Ectodermal cell (in vitro differentiated cells): ENCODE measurements around the gene SOD1.

Experiments
- H3K27ac ChIP-seq: 2 replicates; pipeline ENCODE4 v1.7.0; 2013; ENCODE audit warnings: mild to moderate bottlenecking, low read depth, low read length; ENCODE audit not compliant: insufficient read depth, poor library complexity, severe bottlenecking
- H3K27me3 ChIP-seq: 2 replicates; pipeline ENCODE4 v1.7.0; 2013; ENCODE audit warnings: mild to moderate bottlenecking, low read length; ENCODE audit not compliant: insufficient read depth, control insufficient read depth, poor library complexity, severe bottlenecking
- H3K36me3 ChIP-seq: one replicate; pipeline ENCODE4 v1.7.0; 2013; ENCODE audit warnings: low read length; ENCODE audit not compliant: control insufficient read depth, insufficient read depth
- H3K4me1 ChIP-seq: one replicate; pipeline ENCODE4 v1.7.0; 2013; ENCODE audit warnings: low read length; ENCODE audit not compliant: control insufficient read depth, insufficient read depth
- H3K4me3 ChIP-seq: 2 replicates; pipeline ENCODE4 v1.7.0; 2013; ENCODE audit warnings: low read depth, low read length, control low read depth; ENCODE audit not compliant: insufficient read depth
- H3K9me3 ChIP-seq: 2 replicates; pipeline ENCODE4 v1.7.0; 2013; ENCODE audit warnings: mild to moderate bottlenecking, low read length, moderate library complexity; ENCODE audit not compliant: control insufficient read depth
- WGBS, 2 experiments: methylation state at CpG; one replicate each; pipeline ENCODE4 v1.1.7; 2013; ENCODE audit warnings: missing lambda C conversion rate in 2 of 2; 5-methylcytosine and 5-hydroxymethylcytosine counted together

Gene SOD1

GRCh38 chr21:31666445-31667010 is 7.0 kb downstream of the SOD1 start:
- Histone ChIP-seq H3K9me3 (no peaks in the 10 kb centered on the region), H3K36me3 (peaks cover 10% of the 10 kb centered on the region), H3K4me3 (no peak overlapping the region), H3K4me1 (no peaks in the 10 kb centered on the region), H3K27ac (no peak overlapping the region), H3K27me3 (no peaks in the 10 kb centered on the region)
- 87 to 95% methylated on average over 4 to 5 of the region's 5 CpGs for WGBS, 2 experiments

DNA sequence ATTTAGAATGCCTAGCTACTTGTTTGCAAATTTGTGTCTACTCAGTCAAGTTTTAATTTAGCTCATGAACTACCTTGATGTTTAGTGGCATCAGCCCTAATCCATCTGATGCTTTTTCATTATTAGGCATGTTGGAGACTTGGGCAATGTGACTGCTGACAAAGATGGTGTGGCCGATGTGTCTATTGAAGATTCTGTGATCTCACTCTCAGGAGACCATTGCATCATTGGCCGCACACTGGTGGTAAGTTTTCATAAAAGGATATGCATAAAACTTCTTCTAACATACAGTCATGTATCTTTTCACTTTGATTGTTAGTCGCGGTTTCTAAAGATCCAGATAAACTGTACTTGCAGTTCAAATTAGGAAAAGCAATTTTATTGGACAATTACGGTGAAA is 7.6 kb downstream of the SOD1 start:
- Histone ChIP-seq H3K36me3 (peaks cover 15% of the 10 kb centered on the region), H3K27ac (no peak overlapping the region)
- WGBS, 2 experiments, result 93 to 95% methylated on average over 5 of the region's 5 CpGs

DNA sequence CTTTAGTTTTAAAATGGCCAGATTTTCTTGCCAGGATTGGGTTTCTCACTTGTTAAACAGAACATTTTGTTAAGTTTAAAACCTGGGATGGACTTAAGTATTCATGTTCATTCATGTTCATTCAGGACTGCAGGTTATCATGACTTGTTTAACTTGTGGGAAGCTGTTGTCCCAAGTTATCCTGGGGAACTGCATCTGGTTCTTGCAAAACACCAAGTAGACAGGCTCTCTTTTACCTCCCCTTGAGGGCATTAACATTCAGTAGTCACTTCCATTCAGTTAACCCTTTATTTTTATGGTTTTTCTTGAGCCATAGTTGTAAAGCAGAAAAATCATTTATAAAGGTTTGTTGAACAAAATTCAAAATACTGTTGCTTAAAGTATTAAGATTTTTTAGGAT is 8.1 kb downstream of the SOD1 start:
- Histone ChIP-seq H3K27ac (no peak overlapping the region), H3K27me3 (no peaks in the 10 kb centered on the region), H3K4me1 (no peaks in the 10 kb centered on the region), H3K9me3 (no peaks in the 10 kb centered on the region), H3K4me3 (no peak overlapping the region), H3K36me3 (peaks cover 15% of the 10 kb centered on the region)

More for the DNA sequence above, 7.6 kb downstream of the SOD1 start:
- Histone ChIP-seq H3K4me1 (no peaks in the 10 kb centered on the region), H3K9me3 (no peaks in the 10 kb centered on the region), H3K27me3 (no peaks in the 10 kb centered on the region), H3K4me3 (no peak overlapping the region)

GRCh38 chr21:31668651-31669491 is 9.4 kb downstream of the SOD1 start:
- H3K27me3 ChIP-seq, result no peaks in the 10 kb centered on the region
- no peak overlapping the region for H3K27ac ChIP-seq
- H3K36me3 ChIP-seq, result peaks cover 10% of the 10 kb centered on the region
- WGBS, 2 experiments, result 88 to 93% methylated on average over 2 of the region's 2 CpGs
- no peaks in the 10 kb centered on the region for H3K9me3 ChIP-seq
- no peak overlapping the region for H3K4me3 ChIP-seq
- H3K4me1 ChIP-seq, result no peaks in the 10 kb centered on the region

GRCh38 chr21:31670070-31670469 is 10.6 kb downstream of the SOD1 start:
- WGBS, 2 experiments, result 79 to 84% methylated on average over 3 to 6 of the region's 6 CpGs
- Histone ChIP-seq H3K27me3 (no peaks in the 10 kb centered on the region), H3K4me1 (no peaks in the 10 kb centered on the region), H3K27ac (no peak overlapping the region), H3K9me3 (no peaks in the 10 kb centered on the region), H3K4me3 (no peak overlapping the region), H3K36me3 (peaks cover 10% of the 10 kb centered on the region)

DNA sequence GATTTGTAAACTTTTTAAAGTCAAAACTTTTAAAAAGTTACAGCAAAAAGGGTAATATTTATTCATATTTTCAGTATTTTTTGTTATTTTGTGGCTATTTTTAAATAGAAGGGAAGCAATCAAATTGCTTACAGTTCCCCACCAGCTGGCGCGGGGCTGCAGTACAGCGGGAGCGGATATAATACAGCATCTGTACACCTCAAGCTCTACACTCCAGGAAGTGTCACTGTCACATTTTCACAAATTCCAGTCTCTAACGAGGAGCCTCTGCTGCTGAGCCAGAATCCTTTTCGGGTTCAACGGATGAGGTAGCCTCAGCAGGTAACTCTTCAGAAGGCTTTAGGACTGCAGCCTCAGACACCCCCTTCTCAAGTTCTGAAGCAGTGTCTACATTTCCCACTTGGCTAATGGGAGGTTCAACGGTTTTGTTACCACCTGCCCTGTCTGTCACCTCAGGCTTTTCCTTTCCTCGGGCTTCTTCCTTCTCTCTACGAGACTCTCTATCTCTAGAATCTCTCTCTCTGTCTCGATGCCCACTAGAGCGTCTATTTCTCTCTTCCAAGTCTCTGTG is 11.7 kb downstream of the SOD1 start:
- H3K27me3 ChIP-seq, result no peaks in the 10 kb centered on the region
- H3K4me1 ChIP-seq, result no peaks in the 10 kb centered on the region
- H3K9me3 ChIP-seq, result no peaks in the 10 kb centered on the region
- H3K4me3 ChIP-seq, result no peak overlapping the region
- 89 to 91% methylated on average over 12 of the region's 12 CpGs for WGBS, 2 experiments
- H3K36me3 ChIP-seq, result peaks cover 10% of the 10 kb centered on the region
- H3K27ac ChIP-seq, result no peak overlapping the region

DNA sequence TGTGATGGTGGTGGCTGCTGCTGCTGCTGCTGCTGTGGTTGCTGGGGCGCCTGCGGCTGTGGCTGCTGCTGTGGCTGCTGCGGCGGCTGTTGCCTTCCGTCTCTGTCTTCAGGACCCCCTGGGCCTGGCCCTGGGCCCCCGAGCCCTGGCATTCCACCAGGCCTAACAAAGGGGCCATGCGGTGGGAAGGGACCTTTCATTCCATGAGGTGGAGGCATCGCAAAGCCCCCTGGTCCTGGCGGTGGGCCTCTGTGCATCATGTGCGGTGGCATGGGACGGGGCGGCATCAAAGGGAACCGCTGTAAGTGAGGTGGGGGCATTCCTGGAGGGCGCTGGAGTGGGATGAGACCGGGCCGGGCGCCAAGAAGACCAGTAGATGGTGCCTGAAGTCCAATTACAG is 12.4 kb downstream of the SOD1 start:
- no peaks in the 10 kb centered on the region for H3K4me1 ChIP-seq
- no peaks in the 10 kb centered on the region for H3K27me3 ChIP-seq
- peak overlapping the region; percentile 9 for H3K27ac ChIP-seq
- no peaks in the 10 kb centered on the region for H3K9me3 ChIP-seq
- H3K4me3 ChIP-seq, result no peak overlapping the region
- H3K36me3 ChIP-seq, result peaks cover 10% of the 10 kb centered on the region
- WGBS, 2 experiments, result 88 to 89% methylated on average over 17 of the region's 17 CpGs

- peaks cover 10% of the 10 kb centered on the region for H3K36me3 ChIP-seq
- H3K9me3 ChIP-seq, result no peaks in the 10 kb centered on the region
- no peaks in the 10 kb centered on the region for H3K4me1 ChIP-seq
- no peak overlapping the region for H3K27ac ChIP-seq
- WGBS, 2 experiments, result 98 to 99% methylated on average over 3 of the region's 3 CpGs
- H3K4me3 ChIP-seq, result no peak overlapping the region
- no peaks in the 10 kb centered on the region for H3K27me3 ChIP-seq
These were observed 13.9 kb downstream of the SOD1 start for GRCh38 chr21:31673321-31673912.

DNA sequence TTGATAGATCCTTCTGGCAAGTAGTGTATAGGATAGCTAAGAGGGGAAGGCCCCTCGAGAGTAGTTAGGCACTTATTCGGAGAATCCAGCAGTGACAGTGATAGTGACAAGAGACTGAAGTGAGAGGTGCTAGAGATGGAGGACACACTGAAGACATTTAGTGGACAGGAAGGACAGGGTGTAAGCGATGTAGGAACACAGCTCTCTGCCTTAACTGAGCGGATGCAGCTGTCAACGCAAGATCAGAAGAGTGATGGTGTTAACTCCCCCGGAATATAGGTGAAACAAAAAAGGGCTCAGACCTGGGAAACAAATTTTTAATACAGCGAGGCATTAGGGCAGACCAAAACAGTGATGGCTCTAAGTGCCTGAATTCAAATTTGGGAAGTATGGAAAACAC is 15.8 kb downstream of the SOD1 start:
- Histone ChIP-seq H3K27me3 (no peaks in the 10 kb centered on the region), H3K27ac (no peak overlapping the region), H3K4me3 (no peak overlapping the region), H3K4me1 (no peaks in the 10 kb centered on the region), H3K9me3 (no peaks in the 10 kb centered on the region), H3K36me3 (peaks cover 16% of the 10 kb centered on the region)
- WGBS, 2 experiments, result 93 to 96% methylated on average over 7 of the region's 7 CpGs

DNA sequence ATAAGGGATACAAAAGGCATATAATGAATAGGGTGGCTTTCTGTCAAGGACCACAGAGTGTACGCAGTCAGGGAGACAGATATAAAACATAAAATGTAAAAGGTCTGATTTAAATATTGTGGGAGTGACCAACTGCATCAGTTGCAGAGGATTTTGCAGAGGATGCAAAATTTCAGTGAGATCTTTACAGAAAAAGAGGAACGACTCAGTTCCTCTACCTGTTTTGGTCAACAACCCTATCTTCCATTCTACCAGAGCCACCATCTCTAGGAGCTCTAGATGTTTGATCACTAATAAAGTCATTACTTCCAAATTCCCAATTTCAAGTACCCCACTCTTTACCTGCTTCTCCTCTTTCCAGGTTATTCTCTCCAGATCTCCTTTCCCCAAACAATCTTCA is 16.5 kb downstream of the SOD1 start:
- Histone ChIP-seq H3K27me3 (no peaks in the 10 kb centered on the region), H3K4me1 (no peaks in the 10 kb centered on the region), H3K9me3 (no peaks in the 10 kb centered on the region), H3K36me3 (peaks cover 16% of the 10 kb centered on the region), H3K27ac (no peak overlapping the region), H3K4me3 (no peak overlapping the region)
- WGBS, 2 experiments, result 96 to 100% methylated on average over 2 of the region's 2 CpGs
